ENCODE measurements around the gene PGBD4.
"Not testable (repeated sequence)": the region's sequence is repeated elsewhere in the genome, so short reads cannot be mapped to it uniquely, and the experiment has no call there.

PGBD4 gene

GRCh38 chr15:34114215-34114614 lies 12.3 kb downstream of the PGBD4 start:
- DNase-seq (ENCODE audit: low spot score) = no peak

- no peak for DNase-seq (ENCODE audit: low spot score)
Measured at GRCh38 chr15:34114739-34115138, 12.9 kb downstream of the PGBD4 start.

- DNase-seq (ENCODE audit: low spot score) = no peak
Measured at GRCh38 chr15:34116620-34117019, 14.7 kb downstream of the PGBD4 start.

- DNase-seq (ENCODE audit: low spot score) = no peak
Measured at GRCh38 chr15:34119291-34119690, 17.4 kb downstream of the PGBD4 start.

- not testable (repeated sequence) for DNase-seq (ENCODE audit: low spot score)
Measured at GRCh38 chr15:34120420-34120819, 18.5 kb downstream of the PGBD4 start.

- not testable (repeated sequence) for DNase-seq (ENCODE audit: low spot score)
Measured at GRCh38 chr15:34121786-34122185, 19.9 kb downstream of the PGBD4 start.

- DNase-seq (ENCODE audit: low spot score) = peak; percentile 88
Measured at GRCh38 chr15:34122771-34123183, 20.9 kb downstream of the PGBD4 start.

- no peak for DNase-seq (ENCODE audit: low spot score)
Measured at GRCh38 chr15:34124651-34125050, 22.8 kb downstream of the PGBD4 start.

- DNase-seq (ENCODE audit: low spot score) = no peak
Measured at GRCh38 chr15:34125945-34126344, 24.1 kb downstream of the PGBD4 start.

GRCh38 chr15:34126522-34126921 lies 24.6 kb downstream of the PGBD4 start:
- DNase-seq (ENCODE audit: low spot score) = no peak

- no peak for DNase-seq (ENCODE audit: low spot score)
Measured at GRCh38 chr15:34128898-34129297, 27.0 kb downstream of the PGBD4 start.

GRCh38 chr15:34132881-34133280 lies 31.0 kb downstream of the PGBD4 start:
- no peak for DNase-seq (ENCODE audit: low spot score)

GRCh38 chr15:34133511-34133910 lies 31.6 kb downstream of the PGBD4 start:
- no peak for DNase-seq (ENCODE audit: low spot score)

GRCh38 chr15:34147371-34148140 lies 45.7 kb downstream of the PGBD4 start:
- peak; percentile 6 for DNase-seq (ENCODE audit: low spot score)

GRCh38 chr15:34154725-34155204 lies 52.9 kb downstream of the PGBD4 start:
- no peak for DNase-seq (ENCODE audit: low spot score)

GRCh38 chr15:34155859-34156258 lies 54.0 kb downstream of the PGBD4 start:
- DNase-seq (ENCODE audit: low spot score) = no peak

Data from COLO829 (cell line).